GM06990 (cell line): ENCODE data around the gene CSAG1.
"Not testable (repeated sequence)": the region's sequence is repeated elsewhere in the genome, so short reads cannot be mapped to it uniquely, and the experiment has no call there.

Experiments used
- DNase-seq: peaks from one replicate; pipeline ENCODE4 v3.0.0-alpha.2; 2011; ENCODE audit not compliant: insufficient read length; ENCODE audit errors: extremely low read depth
- H3K27me3 ChIP-seq: replicated peaks from 2 replicates; pipeline ENCODE4 v1.6.0; 2011; ENCODE audit warnings: low read length; ENCODE audit not compliant: control insufficient read depth, insufficient read depth
- H3K36me3 ChIP-seq: 2 replicates; pipeline ENCODE4 v1.5.1; 2011; ENCODE audit warnings: low read length; ENCODE audit not compliant: control insufficient read depth, insufficient read depth
- H3K4me3 ChIP-seq: replicated peaks from 2 replicates; pipeline ENCODE4 v1.5.1; 2011; ENCODE audit warnings: low read depth, mild to moderate bottlenecking, control low read depth, low read length

CSAG1 gene

DNA sequence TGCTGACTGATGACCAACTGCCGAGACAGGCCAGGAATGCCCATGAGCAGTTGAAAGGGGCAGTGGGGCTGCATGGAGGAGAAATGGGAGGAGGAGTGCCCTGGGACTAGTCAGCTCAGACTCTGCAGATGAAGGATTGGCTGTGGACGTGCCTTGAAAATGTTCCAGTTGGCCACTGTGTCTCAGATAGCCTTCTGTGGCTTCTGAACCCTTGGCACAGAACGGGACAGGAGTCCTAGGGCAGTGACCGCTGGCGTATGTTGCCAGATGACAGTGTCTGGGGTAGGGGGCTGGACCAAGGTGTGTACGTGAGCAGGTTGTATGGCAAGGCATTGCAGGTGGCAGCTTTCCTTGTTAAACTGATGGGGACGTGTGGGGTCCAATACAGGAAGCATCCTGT lies 27.0 kb downstream of the CSAG1 start:
- not testable (repeated sequence) for DNase-seq, H3K27me3 ChIP-seq, H3K36me3 ChIP-seq, H3K4me3 ChIP-seq

DNA sequence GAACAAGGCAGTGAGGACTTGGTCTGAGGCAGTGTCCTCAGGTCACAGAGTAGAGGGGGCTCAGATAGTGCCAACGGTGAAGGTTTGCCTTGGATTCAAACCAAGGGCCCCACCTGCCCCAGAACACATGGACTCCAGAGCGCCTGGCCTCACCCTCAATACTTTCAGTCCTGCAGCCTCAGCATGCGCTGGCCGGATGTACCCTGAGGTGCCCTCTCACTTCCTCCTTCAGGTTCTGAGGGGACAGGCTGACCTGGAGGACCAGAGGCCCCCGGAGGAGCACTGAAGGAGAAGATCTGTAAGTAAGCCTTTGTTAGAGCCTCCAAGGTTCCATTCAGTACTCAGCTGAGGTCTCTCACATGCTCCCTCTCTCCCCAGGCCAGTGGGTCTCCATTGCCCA lies 33.1 kb downstream of the CSAG1 start:
- not testable (repeated sequence) for H3K4me3 ChIP-seq, H3K36me3 ChIP-seq, DNase-seq, H3K27me3 ChIP-seq

DNA sequence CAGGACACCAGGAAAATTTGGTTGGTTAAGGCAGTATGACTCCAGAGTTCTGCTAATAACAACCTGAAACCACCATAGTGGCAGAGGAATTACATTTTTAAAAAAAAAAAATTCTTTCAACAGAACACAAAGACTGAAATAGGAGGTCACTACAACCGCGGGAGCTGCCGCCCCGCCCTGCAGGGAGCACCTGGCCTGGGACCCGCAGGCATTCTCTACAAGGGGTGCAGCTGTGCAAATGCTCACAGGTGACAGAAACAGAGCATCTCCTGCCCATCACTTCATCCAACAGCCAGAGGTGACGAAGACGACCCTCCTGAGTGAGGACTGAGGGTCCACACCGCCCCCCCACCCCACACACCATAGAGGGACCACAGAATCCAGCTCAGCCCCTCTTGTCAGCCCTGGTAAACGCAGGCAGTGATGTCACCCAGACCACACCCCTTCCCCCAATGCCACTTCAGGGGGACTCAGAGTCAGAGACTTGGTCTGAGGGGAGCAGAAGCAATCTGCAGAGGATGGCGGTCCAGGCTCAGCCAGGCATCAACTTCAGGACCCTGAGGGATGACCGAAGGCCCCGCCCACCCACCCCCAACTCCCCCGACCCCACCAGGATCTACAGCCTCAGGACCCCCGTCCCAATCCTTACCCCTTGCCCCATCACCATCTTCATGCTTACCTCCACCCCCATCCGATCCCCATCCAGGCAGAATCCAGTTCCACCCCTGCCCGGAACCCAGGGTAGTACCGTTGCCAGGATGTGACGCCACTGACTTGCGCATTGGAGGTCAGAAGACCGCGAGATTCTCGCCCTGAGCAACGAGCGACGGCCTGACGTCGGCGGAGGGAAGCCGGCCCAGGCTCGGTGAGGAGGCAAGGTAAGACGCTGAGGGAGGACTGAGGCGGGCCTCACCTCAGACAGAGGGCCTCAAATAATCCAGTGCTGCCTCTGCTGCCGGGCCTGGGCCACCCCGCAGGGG lies 35.3 kb downstream of the CSAG1 start, which contains the start of gene MAGEA3:
Gene MAGEA3 (plus strand): TSS at position 843 of the 980 bp plus-strand sequence. CDS start 2,039 bp downstream, outside the sequence.
- not testable (repeated sequence) for H3K27me3 ChIP-seq, H3K4me3 ChIP-seq, H3K36me3 ChIP-seq, DNase-seq

DNA sequence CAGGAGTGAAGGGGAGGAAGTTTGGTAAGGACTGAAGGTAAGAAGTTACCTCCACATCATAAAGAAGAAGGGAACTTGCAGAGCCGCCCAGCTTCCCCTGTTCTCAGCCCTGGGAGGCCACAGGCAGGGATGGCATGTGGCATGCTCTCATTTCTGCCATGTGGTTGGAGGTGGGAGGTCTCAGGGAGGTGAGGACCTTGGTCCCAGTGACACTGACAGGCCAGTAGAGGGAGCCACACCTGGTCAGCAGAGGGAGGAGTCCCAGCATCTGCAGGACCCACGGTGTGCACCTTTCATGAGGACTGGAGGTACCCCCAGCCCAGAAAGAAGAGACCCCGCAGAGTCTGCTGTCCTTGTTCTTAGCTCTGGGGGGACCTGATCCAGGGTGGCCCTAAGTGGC lies 52.5 kb downstream of the CSAG1 start:
- not testable (repeated sequence) for DNase-seq

More for the DNA sequence above, 52.5 kb downstream of the CSAG1 start:
- H3K36me3 ChIP-seq, H3K4me3 ChIP-seq, H3K27me3 ChIP-seq: not testable (repeated sequence)
